Activated T-cell treated with anti-CD3 and anti-CD28 coated beads for 48 hours (primary cell): ENCODE data around the gene TARS1.
A peak's percentile ranks its signal among the peaks of the same experiment; 100 is the strongest.

Source experiments
- DNase-seq: peaks from one replicate; pipeline ENCODE4 v3.0.0-alpha.2; 2020; ENCODE audit warnings: low read depth

The TARS1 gene

GRCh38 chr5:33440482-33441240 is at the start of gene TARS1:
Gene TARS1, plus strand, starts transcription at chr5:33440965. Its CDS starts 122 bp downstream, at chr5:33441087.
- DNase-seq = peak; percentile 89

GRCh38 chr5:33398501-33398900 is 42.3 kb upstream of the TARS1 start:
- DNase-seq = no peak

- no peak for DNase-seq
Observed at GRCh38 chr5:33400675-33401074, 40.1 kb upstream of the TARS1 start.

GRCh38 chr5:33401482-33402390 is 39.0 kb upstream of the TARS1 start:
- no peak for DNase-seq

- no peak for DNase-seq
Observed at GRCh38 chr5:33403187-33403586, 37.6 kb upstream of the TARS1 start.

GRCh38 chr5:33408816-33409215 is 31.9 kb upstream of the TARS1 start:
- DNase-seq = no peak

GRCh38 chr5:33409435-33410170 is 31.2 kb upstream of the TARS1 start:
- DNase-seq = no peak

- no peak for DNase-seq
Observed at GRCh38 chr5:33410221-33410620, 30.5 kb upstream of the TARS1 start.

- DNase-seq = no peak
Observed at GRCh38 chr5:33411498-33411897, 29.3 kb upstream of the TARS1 start.

- DNase-seq = no peak
Observed at GRCh38 chr5:33415811-33416354, 24.9 kb upstream of the TARS1 start.

- DNase-seq = no peak
Observed at GRCh38 chr5:33417632-33418031, 23.1 kb upstream of the TARS1 start.

- no peak for DNase-seq
Observed at GRCh38 chr5:33420946-33421345, 19.8 kb upstream of the TARS1 start.

GRCh38 chr5:33422191-33422590 is 18.6 kb upstream of the TARS1 start:
- DNase-seq = no peak

GRCh38 chr5:33423018-33423630 is 17.6 kb upstream of the TARS1 start:
- DNase-seq = no peak

- DNase-seq = no peak
Observed at GRCh38 chr5:33425314-33425713, 15.5 kb upstream of the TARS1 start.

- DNase-seq = no peak
Observed at GRCh38 chr5:33430983-33431382, 9.8 kb upstream of the TARS1 start.

- DNase-seq = no peak
Observed at GRCh38 chr5:33432656-33433055, 8.1 kb upstream of the TARS1 start.

GRCh38 chr5:33433303-33434240 is 7.2 kb upstream of the TARS1 start:
- DNase-seq = no peak

- peak; percentile 34 for DNase-seq
Observed at GRCh38 chr5:33435893-33436490, 4.8 kb upstream of the TARS1 start.

GRCh38 chr5:33438996-33439395 is 1.8 kb upstream of the TARS1 start:
- no peak for DNase-seq
